Measurements from ENCODE around the gene DNAH2.

Gene DNAH2

GRCh38 chr17:7841396-7841914, 123.9 kb downstream of the DNAH2 start:
- DNase-seq: peak; percentile 97

DNA sequence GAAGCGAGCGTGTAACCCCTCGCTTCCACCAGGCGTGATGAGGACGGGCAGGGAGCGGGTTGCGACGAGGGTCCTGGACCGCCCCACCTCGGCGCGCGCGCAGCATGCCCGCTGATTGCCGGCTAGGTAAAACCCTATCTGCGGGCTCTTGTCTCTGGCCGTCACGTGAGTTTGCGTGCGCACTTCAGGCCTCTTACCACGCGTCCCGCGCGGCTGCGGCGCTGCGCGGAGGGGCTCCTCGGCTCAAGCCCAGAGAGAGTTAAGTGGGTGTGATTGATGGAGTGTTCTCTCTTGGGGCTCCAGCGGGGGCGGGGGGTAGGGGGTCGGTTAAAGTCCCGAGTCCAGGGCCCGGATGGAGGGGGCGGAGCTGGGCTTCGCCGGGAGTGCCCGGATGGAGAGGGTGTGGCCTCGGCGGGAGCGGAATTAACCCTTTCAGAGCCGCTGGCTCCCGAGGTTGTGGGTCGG, 124.4 kb downstream of the DNAH2 start:
- DNase-seq: peak; percentile 91

GRCh38 chr17:7842380-7843256, 125.1 kb downstream of the DNAH2 start:
- DNase-seq: peak; percentile 98

DNA sequence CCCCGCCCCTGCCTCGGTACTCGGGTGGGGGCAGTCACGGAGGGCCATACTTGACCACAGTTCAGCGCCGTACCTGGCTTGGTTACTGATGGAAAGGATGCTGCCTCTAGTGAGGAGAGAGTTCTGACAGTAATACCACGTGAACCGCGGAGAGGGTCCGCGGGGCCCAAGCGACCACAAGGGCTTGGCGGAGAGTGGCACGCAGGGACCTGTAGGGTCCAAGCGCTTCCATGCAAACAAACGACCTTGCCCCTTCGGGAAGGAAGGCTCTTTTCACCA, 125.7 kb downstream of the DNAH2 start:
- DNase-seq: no peak

GRCh38 chr17:7843536-7844291, 126.2 kb downstream of the DNAH2 start:
- peak; percentile 97 for DNase-seq

GRCh38 chr17:7844292-7845154, 127.0 kb downstream of the DNAH2 start:
- peak; percentile 96 for DNase-seq

GRCh38 chr17:7845359-7846062, 128.0 kb downstream of the DNAH2 start:
- DNase-seq: no peak

DNA sequence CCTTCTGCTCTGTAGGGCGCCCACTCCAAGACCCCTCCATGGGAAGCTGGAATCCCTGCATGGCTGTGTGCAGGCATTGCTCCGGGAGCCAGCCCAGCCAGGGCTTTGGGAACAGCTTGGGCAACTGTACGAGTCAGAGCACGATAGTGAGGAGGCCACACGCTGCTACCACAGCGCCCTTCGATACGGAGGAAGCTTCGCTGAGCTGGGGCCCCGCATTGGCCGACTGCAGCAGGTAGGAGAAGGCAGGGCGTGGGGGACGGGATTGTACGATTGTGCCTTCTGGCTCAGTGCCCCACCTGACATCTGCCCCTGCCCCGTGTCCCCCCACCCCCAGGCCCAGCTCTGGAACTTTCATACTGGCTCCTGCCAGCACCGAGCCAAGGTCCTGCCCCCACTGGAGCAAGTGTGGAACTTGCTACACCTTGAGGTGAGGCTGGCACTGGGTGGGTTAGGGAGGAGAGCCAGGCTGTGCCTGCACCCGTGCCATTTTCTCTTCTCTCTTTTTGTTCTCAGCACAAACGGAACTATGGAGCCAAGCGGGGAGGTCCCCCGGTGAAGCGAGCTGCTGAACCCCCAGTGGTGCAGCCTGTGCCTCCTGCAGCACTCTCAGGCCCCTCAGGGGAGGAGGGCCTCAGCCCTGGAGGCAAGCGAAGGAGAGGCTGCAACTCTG, 128.7 kb downstream of the DNAH2 start:
- no peak for DNase-seq

DNA sequence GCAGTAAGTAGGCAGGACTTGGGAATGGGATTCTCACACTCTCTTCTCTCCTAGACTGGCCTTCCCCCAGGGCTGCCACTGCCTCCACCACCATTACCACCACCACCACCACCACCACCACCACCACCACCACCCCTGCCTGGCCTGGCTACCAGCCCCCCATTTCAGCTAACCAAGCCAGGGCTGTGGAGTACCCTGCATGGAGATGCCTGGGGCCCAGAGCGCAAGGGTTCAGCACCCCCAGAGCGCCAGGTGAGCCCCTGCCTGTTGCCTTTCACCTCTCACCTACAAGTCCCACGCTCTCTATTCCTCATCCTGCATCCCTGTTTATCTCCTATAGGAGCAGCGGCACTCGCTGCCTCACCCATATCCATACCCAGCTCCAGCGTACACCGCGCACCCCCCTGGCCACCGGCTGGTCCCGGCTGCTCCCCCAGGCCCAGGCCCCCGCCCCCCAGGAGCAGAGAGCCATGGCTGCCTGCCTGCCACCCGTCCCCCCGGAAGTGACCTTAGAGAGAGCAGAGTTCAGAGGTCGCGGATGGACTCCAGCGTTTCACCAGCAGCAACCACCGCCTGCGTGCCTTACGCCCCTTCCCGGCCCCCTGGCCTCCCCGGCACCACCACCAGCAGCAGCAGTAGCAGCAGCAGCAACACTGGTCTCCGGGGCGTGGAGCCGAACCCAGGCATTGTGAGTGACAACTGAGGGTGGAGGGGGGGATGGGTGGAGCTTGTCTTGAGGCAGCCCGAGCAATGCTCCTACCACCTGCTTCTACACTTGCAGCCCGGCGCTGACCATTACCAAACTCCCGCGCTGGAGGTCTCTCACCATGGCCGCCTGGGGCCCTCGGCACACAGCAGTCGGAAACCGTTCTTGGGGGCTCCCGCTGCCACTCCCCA, 129.5 kb downstream of the DNAH2 start:
- no peak for DNase-seq

DNA sequence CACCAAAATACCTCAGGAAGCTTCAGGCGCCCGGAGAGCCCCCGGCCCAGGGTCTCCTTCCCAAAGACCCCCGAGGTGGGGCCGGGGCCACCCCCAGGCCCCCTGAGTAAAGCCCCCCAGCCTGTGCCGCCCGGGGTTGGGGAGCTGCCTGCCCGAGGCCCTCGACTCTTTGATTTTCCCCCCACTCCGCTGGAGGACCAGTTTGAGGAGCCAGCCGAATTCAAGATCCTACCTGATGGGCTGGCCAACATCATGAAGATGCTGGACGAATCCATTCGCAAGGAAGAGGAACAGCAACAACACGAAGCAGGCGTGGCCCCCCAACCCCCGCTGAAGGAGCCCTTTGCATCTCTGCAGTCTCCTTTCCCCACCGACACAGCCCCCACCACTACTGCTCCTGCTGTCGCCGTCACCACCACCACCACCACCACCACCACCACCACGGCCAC, 130.6 kb downstream of the DNAH2 start:
- no peak for DNase-seq

- no peak for DNase-seq
Observed at GRCh38 chr17:7848739-7849129, 131.2 kb downstream of the DNAH2 start.

DNA sequence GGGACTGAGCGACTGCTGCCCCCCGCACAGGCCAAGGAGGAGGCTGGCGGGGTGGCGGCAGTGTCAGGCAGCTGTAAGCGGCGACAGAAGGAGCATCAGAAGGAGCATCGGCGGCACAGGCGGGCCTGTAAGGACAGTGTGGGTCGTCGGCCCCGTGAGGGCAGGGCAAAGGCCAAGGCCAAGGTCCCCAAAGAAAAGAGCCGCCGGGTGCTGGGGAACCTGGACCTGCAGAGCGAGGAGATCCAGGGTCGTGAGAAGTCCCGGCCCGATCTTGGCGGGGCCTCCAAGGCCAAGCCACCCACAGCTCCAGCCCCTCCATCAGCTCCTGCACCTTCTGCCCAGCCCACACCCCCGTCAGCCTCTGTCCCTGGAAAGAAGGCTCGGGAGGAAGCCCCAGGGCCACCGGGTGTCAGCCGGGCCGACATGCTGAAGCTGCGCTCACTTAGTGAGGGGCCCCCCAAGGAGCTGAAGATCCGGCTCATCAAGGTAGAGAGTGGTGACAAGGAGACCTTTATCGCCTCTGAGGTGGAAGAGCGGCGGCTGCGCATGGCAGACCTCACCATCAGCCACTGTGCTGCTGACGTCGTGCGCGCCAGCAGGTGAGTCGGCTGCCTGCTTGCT, 131.7 kb downstream of the DNAH2 start:
- DNase-seq: no peak

- no peak for DNase-seq
Observed at GRCh38 chr17:7849751-7850504, 132.4 kb downstream of the DNAH2 start.

- no peak for DNase-seq
Observed at GRCh38 chr17:7850701-7851437, 133.3 kb downstream of the DNAH2 start.

GRCh38 chr17:7851438-7852261, 134.1 kb downstream of the DNAH2 start:
- DNase-seq: peak; percentile 90

DNA sequence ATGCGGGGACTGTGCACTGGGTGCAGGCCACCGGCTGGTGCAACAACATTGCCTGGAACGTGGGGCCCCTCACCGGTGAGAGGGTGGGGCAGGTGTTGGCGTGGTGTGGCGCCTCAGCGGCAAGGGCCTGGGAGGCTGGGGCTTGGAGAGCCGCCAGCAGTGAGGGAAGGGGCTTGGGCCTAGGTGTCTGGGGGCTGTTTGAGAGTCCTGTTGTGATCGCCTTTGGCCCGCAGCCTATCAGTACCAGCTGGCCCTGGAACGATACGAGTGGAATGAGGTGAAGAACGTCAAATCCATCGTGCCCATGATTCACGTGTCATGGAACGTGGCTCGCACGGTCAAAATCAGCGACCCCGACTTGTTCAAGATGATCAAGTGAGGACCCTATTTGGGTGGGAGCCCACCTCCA, 134.7 kb downstream of the DNAH2 start:
- no peak for DNase-seq

DNA sequence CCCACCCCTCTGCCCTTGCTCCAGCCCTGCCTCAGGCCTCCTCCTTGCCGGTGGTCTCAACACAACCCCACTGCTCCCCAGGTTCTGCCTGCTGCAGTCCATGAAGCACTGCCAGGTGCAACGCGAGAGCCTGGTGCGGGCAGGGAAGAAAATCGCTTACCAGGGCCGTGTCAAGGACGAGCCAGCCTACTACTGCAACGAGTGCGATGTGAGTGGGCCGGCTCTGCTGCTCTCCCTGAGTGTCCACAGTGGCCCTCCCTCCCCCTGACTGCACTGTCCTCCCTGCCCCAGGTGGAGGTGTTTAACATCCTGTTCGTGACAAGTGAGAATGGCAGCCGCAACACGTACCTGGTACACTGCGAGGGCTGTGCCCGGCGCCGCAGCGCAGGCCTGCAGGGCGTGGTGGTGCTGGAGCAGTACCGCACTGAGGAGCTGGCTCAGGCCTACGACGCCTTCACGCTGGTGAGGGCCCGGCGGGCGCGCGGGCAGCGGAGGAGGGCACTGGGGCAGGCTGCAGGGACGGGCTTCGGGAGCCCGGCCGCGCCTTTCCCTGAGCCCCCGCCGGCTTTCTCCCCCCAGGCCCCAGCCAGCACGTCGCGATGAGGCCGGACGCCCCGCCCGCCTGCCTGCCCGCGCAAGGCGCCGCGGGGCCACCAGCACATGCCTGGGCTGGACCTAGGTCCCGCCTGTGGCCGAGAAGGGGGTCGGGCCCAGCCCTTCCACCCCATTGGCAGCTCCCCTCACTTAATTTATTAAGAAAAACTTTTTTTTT, 135.6 kb downstream of the DNAH2 start:
- DNase-seq: no peak

Data from suppressor macrophage treated with lipopolysaccharide for 4 hours (primary cell).